Transverse colon (tissue), 4 donors: Measurements from ENCODE around the gene MAST4.

ENCODE experiments used
- EP300 ChIP-seq: sonication (generic); formaldehyde crosslinking; IDR thresholded peaks from one replicate; pipeline ENCODE4 v1.6.1; 2017; ENCODE audit warnings: antibody characterized with exemption, low read depth
- POLR2AphosphoS5 ChIP-seq, 3 donors: sonication (generic); formaldehyde crosslinking; IDR thresholded peaks; one replicate each; pipeline ENCODE4 v1.6.1; 2016; ENCODE audit warnings: antibody characterized with exemption in 3 of 3
- TF ChIP-seq, protein P1 (sequence below), 5 experiments: fragments of 200-600 bp in 3 of 5; fragments of 450-650 bp in 2 of 5; sonication (generic) in 3 of 5; IDR thresholded peaks; 1 replicate in 2 of 5; 2 replicates in 3 of 5; pipeline ENCODE4 v1.5.1; 2016 to 2017; ENCODE audit warnings: antibody characterized with exemption in 5 of 5, inconsistent platforms in 3 of 5, mild to moderate bottlenecking in 2 of 5, moderate library complexity in 1 of 5

DNA sequence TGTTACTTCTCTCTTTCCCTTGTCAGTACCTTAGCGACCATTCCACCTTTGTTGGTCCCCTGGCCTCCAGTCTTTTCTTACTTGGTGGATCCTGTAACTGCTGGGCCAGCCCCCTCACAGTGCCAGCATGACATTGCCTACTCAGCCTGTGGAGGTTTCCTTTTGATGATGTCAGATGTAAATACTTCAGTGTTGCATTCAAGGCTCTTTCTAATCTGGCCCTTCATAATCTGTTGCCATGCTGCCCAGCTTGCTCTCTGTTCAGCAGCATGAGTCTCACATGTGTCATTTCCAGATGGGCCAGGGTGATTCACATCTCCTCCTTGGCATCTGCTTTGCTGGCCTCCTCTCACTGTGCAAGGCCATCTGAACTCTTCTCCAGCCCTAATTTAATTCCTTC, 57.1 kb downstream of the MAST4 start:
- TF ChIP-seq, protein P1, sequence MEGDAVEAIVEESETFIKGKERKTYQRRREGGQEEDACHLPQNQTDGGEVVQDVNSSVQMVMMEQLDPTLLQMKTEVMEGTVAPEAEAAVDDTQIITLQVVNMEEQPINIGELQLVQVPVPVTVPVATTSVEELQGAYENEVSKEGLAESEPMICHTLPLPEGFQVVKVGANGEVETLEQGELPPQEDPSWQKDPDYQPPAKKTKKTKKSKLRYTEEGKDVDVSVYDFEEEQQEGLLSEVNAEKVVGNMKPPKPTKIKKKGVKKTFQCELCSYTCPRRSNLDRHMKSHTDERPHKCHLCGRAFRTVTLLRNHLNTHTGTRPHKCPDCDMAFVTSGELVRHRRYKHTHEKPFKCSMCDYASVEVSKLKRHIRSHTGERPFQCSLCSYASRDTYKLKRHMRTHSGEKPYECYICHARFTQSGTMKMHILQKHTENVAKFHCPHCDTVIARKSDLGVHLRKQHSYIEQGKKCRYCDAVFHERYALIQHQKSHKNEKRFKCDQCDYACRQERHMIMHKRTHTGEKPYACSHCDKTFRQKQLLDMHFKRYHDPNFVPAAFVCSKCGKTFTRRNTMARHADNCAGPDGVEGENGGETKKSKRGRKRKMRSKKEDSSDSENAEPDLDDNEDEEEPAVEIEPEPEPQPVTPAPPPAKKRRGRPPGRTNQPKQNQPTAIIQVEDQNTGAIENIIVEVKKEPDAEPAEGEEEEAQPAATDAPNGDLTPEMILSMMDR (IDR thresholded peaks at IDR 0.05) = no peak
- TF ChIP-seq EP300 = no peak
- no peak for TF ChIP-seq POLR2AphosphoS5 (IDR thresholded peaks at IDR 0.05)
